GM12892 (cell line): ENCODE measurements around the gene IGF2BP3.
"Not testable (repeated sequence)": the region's sequence is repeated elsewhere in the genome, so short reads cannot be mapped to it uniquely, and the experiment has no call there.

Source experiments
- DNase-seq: peaks from one replicate; pipeline ENCODE4 v3.0.0; 2011; ENCODE audit not compliant: insufficient read length
- FAIRE-seq: peaks from 2 replicates; lab custom pipeline; 2011; peaks lifted over from hg19 to GRCh38; lab: Jason Lieb, UNC
- POLR2A ChIP-seq: IDR thresholded peaks from 2 replicates; pipeline ENCODE4 v1.6.1; 2011; ENCODE audit warnings: low read depth, low read length, control low read depth
- POLR2AphosphoS5 ChIP-seq: IDR thresholded peaks from 2 replicates; pipeline ENCODE4 v1.6.1; 2011; ENCODE audit warnings: low read depth, low read length, control low read depth
- TAF1 ChIP-seq: IDR thresholded peaks from 2 replicates; pipeline ENCODE4 v1.6.1; 2011; ENCODE audit warnings: low read depth, mild to moderate bottlenecking, control low read depth, low read length, borderline replicate concordance

Gene IGF2BP3

DNA sequence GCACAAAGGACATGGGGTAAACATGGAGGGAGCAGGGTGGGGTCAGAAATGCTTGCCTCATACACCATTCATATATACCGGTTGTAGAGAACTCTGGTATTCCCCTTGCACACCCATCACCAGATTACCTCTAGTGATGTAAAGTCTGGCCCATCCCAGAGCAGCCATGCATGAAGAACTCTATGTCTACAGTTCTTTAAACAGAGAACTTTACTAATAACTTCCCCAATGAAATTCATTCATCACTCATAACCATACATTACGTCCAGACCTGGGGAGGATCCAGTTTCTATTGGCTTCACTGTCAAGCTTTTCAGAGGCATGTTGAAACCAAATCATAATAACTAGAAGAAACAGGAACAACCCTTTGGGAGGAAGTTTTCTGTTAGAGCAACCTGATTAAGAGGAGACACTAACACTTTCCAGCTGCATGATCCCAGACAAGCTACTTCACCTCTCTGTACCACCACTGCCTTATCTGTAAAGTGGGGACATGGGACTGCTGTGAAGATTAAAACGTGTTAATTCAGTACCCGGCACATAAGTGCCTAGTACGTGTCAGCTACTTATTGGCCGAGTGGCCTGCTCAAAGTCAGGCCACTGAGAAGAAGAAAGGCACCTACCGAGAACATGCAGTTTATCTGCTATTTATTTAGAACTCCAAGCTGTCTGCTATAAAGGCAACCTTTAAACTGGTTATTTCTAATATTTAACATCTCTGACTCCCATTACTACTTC lies 59.7 kb downstream of the IGF2BP3 start:
- FAIRE-seq (peak; percentile 68), DNase-seq (no peak)
- TF ChIP-seq POLR2A (no peak), TAF1 (no peak), POLR2AphosphoS5 (no peak)

- not testable (repeated sequence) for FAIRE-seq, DNase-seq
Measured at GRCh38 chr7:23406564-23406963, 63.7 kb downstream of the IGF2BP3 start.

GRCh38 chr7:23405240-23405618 lies 65.1 kb downstream of the IGF2BP3 start:
- DNase-seq (no peak), FAIRE-seq (peak; percentile 5)
- TF ChIP-seq POLR2A (no peak), POLR2AphosphoS5 (no peak), TAF1 (no peak)

DNA sequence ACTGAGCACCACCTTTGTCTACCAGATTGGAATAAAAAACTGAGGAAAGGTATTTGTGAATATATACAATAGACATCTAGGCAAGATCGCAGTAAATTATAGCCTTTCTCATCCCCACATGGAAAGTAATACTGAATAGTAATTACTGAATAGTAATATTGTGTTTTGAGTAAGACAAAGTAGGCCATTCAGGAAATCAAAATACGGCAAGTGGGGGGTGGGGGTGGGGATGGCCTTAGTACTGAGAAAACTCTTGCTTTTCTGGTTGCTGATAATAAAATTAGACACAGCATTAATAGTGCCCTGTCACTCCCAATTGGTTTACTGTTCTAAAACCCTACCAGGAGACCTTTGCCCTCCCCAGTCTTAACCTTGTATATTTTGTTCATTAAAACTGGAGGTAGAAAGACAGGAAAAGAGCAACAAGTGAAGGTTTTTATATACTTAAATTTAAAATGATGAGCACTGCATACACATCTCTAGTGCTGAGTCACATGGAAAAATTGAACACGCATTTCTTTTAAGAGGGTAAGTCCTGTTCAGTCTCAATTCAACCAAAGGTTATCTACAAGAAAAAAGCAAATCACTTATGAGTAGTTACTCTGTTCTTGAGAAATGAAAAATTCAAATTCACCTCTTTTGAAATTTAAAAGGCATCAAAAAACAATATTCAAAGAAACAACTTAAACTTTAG lies 65.6 kb downstream of the IGF2BP3 start:
- no peak for DNase-seq
- FAIRE-seq = no peak
- TF ChIP-seq POLR2AphosphoS5 (no peak), TAF1 (no peak), POLR2A (no peak)

DNA sequence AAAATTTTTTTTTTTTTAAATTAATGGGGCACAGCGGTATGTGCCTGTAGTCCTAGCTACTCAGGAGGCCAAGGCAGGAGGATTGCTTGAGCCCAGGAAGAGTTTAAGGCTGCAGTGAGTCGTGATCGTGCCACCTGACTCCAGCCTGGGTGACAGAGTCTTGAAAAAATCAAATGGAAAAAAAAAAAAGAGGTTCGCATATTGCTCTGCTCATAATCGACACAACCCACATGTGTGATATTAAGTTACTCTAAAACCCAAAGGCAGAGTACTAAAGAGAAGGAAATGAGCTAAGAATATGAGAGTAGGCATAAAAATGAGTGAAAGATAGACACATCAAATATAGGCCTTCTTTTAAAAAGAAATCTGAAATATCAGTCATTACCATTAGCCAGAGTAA lies 66.3 kb downstream of the IGF2BP3 start:
- DNase-seq (no peak), FAIRE-seq (no peak)
- TF ChIP-seq POLR2AphosphoS5 (no peak), TAF1 (no peak), POLR2A (no peak)

DNA sequence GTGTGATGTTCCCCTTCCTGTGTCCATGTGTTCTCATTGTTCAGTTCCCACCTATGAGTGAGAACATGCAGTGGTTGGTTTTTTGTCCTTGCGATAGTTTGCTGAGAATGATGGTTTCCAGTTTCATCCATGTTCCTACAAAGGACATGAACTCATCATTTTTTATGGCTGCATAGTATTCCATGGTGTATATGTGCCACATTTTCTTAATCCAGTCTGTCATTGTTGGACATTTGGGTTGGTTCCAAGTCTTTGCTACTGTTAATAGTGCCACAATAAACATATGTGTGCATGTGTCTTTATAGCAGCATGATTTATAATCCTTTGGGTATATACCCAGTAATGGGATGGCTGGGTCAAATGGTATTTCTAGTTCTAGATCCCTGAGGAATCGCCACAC lies 72.2 kb downstream of the IGF2BP3 start:
- not testable (repeated sequence) for FAIRE-seq, DNase-seq

DNA sequence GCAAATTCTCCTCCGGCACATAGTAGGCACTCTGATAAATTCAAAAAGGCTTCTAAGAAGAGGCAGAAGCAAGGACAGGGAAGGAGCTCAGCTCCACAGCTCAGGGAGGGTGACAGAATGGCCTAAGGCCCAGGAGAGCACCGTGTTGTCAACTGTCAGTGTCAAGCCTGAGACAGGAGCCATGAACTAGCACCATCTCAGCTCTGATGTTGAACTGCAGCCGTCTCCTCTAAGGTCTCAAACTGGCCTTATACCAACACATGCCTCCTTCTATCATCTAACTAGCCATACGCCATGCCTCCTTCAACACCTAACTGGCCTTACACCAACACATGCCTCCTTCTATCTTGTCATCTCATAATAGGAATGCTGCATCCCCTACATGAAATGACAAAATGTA lies 73.0 kb downstream of the IGF2BP3 start:
- no peak for FAIRE-seq
- TF ChIP-seq POLR2AphosphoS5 (no peak), POLR2A (no peak), TAF1 (no peak)
- no peak for DNase-seq

DNA sequence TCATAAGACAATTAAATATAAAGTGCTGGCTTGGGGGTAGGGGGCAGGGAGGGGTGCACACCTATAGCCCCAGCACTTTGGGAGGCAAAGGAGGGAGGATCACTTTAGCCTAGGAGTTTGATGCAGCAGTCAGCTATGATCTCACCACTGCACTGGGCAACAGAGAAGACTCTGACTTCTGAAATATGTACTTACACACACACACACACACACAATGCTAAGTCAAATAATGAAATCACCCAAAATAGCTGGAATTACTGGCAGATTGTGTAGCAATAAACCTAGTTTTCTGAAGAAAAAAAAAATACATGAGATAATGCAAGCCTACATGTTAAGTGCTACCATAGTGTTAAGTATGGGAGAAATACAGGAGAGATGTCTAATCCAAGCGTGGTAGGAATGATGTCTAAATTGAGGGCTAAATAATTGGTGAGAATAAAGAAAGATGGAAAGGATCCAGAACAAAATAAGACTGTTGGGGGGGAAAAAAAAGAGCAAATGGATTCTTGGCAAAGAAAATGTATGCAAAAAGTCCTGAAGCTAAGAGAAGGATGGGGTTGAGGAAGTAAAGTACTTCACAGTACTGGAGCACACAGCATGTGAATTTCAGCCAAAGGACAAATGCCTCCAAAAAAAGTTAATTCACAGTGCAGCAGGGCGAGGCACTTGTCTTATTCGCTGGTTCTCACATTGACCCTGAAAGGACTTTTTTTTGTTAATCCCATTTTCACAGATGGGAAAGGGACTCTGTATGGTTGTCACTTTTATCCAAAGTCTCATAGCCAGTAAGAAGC lies 73.9 kb downstream of the IGF2BP3 start:
- no peak for DNase-seq
- TF ChIP-seq POLR2AphosphoS5 = no peak
- TF ChIP-seq POLR2A = no peak
- TF ChIP-seq TAF1 = no peak
- FAIRE-seq = no peak

DNA sequence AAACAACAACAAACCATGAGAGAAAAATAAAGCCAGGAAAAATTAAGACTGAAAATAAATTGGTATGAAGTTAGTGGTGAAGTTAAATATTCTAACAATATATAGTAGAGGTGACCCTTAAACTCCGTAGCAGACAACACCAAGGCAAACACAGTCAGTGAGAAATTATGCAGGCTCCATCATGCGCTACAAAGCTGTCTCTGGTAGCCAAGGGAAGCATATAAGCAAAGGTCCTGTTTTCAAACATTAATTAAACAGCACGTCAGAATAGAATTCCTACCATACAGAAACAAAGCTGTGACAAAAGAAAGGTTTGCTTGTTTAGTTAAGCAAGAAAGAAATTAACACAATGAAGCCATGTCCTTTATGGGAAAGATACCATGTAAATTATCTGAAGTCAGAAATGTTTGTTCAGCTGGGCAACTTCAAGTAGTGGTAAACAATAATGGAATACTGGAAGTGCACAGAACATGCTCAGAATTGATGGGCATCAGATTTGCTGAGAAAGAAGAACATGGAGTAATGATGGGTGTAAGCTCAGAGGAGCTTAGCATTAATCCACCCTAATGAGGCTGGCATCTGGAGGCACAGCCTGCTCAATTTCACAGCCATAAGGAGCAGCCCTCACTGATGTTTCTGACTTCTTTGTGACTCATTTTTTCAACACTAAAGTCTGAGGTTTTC lies 75.7 kb downstream of the IGF2BP3 start:
- DNase-seq (no peak), FAIRE-seq (no peak)
- TF ChIP-seq POLR2A (no peak), TAF1 (no peak), POLR2AphosphoS5 (no peak)

GRCh38 chr7:23393636-23394035 lies 76.7 kb downstream of the IGF2BP3 start:
- TF ChIP-seq TAF1 (no peak), POLR2AphosphoS5 (no peak), POLR2A (no peak)
- no peak for FAIRE-seq
- no peak for DNase-seq

- TF ChIP-seq POLR2A (no peak), TAF1 (no peak), POLR2AphosphoS5 (no peak)
- no peak for DNase-seq
- no peak for FAIRE-seq
Measured at GRCh38 chr7:23389701-23390100, 80.6 kb downstream of the IGF2BP3 start.

- FAIRE-seq (no peak), DNase-seq (no peak)
- TF ChIP-seq POLR2AphosphoS5 (no peak), TAF1 (no peak), POLR2A (no peak)
Measured at GRCh38 chr7:23387583-23387982, 82.7 kb downstream of the IGF2BP3 start.
